ENCODE data around the gene RBMX.
"Not testable (repeated sequence)": the region's sequence is repeated elsewhere in the genome, so short reads cannot be mapped to it uniquely, and the experiment has no call there.

RBMX gene

GRCh38 chrX:136874114-136874513 is 6.4 kb downstream of the RBMX start:
- DNase-seq: not testable (repeated sequence)

- DNase-seq: not testable (repeated sequence)
These were observed 7.3 kb downstream of the RBMX start for GRCh38 chrX:136873210-136873609.

DNA sequence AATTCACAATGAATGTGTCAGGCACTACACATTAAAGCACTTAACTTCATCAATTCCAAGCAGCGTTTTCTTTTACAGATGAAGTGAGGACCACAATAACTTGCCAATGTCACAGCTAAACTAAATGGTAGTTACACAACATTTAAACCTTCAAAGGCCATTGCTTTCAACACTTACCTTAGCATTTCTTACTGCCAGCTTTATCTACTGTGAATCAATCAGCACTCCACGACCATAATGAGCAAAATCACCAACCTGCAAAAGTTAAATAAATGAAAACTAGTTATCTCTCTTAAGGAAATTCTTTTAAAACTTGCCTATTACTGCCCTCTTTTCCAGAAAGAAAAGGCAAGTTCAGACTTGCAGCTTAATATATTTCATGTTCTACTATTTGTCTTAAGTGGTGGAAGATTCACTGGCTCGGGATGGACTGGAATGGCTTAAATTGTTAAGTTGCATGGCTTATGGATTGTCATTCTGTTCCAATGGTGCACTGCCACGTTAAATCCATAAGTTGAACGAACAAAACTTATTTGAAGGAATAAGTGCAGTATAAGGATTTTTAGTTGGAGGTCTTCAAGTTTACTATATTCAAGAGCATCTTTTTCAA is 8.3 kb downstream of the RBMX start:
- DNase-seq: no peak

GRCh38 chrX:136870064-136870463 is 10.5 kb downstream of the RBMX start:
- no peak for DNase-seq

DNA sequence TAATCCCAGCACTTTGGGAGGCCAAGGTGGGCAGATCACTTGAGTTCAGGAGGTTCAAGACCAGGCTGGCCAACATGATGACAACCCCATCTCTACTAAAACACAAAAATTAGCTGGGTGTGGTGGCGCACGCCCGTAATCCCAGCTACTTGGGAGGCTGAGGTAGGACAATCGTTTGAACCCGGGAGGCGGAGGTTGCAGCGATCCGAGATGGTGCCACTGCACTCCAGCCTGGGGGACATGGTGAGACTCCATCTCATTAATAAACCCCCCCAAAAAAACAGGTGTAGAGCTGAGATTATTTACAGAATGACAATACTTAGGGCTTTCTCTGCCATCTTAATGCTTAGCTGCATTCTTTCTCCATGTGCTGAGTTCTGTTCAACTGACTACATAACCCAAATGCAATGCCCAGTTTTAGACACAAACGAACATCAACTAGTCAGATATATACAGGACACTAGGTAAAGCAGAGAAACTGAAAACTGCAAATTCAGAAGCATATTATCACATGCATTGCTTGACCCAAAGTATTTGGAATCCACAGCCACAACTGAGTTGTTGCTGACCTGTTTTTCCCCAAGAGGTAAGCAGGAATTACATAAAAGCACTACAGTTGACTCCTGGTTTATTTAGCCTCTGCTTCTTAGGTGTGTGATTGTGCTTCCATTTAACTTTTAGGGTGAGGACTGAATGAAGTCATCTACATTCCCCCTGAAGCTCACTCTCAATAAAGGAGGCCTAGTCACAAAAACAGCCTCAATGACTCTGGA is 12.1 kb downstream of the RBMX start:
- DNase-seq: no peak

DNA sequence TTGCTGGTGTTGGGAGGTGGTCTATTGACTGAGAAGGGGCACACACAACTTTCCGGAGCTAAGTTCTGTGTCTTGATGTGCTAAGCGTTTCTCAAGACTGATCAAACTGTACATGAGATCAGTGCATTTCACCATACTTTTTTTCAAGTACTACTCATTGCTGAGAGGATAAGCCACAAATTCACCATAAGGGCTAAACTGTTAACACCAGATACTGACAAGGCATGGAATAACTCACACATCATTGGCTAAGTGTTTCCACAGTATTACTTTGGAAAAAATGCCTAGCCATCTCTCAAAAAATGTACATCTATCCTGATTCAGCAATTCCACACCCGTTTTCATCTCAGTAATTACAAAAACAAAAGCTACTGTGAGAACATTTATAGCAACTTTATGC is 13.0 kb downstream of the RBMX start:
- DNase-seq: no peak

DNA sequence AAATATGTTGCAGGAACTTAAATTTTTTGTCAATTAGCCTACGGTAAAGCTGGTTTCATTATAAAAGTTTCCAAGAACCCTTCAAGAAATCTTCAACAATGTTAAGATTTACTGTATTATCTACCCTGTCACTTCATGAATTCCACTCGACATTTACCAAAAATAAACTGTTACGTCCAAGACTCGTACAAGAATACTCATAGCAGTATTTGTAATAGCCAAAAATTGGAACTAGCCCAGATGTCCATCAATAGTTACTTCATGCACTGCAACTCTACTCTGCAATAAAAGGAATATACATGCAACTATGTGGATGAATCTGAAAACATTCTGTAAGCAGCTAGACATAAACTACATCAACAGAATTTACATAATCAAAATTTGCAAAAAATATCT is 13.4 kb downstream of the RBMX start:
- DNase-seq: no peak

DNA sequence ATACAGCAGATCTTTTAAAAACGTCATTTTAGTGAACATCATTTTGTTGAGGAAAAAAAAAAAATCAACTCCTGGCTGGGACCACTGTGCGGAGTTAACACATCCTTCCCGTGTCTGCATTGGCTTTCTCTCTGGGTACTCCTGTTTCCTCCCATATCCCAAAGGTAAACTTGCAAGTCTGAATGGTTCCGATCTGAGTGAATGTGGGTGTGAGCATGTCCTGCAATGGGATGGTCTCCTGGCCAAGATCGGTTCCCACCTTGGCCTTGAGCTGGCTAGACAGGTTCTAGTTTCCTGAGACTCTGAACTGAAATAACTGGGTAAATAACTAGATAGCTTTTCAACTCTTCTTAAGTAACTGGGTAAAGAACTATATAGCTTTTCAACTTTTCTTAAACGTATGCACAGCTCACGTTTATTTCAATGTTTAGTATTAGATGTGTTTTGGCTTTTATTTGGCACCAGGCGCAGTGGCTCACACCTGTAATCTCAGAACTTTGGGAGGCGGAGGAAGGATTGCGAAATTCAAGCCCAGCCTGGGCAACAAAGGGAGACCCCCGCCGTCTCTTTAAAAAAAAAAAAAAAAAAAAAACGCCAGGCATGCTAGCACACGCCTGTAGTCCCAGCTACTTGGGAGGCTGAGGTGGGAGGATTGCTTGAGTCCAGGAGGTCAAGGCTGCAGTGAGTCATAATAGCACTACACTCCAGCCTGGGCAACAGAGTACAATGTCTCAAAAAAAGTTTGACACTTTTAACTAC is 14.0 kb downstream of the RBMX start:
- no peak for DNase-seq

DNA sequence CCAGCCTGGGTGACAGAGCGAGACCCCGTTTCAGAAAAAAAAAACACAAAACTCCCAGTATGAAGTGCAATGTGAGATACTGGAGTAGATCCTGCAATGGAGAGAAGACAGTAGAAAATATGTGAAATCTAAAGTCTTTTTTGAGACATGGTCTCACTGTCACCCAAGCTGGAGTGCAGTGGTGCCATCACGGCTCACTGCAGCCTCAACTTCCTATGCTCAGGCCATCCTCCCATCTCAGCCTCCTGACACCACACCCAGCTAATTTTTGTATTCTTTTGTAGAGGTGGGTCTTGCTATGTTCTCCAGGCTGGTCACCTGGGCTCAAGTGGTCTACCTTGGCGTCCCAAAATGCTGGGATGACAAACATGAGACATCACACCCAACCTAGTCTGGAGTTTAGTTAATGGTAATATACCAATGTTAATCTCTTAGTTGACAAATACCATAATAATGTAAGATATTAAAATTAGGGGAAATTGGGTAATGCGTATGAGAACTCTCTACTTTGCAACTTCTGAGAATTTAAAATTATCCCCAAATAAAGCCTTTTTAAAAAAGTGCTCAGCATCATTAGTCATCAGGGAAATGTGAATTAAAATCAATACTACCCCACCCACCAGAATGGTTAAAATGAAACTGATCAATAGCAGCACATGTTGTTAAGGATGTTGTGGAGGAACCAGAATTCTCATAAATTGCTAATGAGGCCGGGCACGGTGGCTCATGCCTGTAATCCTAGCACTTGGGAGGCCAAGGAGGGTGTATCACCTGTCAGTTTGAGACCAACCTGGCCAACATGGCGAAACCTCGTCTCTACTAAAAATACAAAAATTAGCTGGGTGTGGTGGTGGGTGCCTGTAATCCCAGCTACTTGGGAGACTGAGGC is 15.0 kb downstream of the RBMX start:
- DNase-seq: no peak

DNA sequence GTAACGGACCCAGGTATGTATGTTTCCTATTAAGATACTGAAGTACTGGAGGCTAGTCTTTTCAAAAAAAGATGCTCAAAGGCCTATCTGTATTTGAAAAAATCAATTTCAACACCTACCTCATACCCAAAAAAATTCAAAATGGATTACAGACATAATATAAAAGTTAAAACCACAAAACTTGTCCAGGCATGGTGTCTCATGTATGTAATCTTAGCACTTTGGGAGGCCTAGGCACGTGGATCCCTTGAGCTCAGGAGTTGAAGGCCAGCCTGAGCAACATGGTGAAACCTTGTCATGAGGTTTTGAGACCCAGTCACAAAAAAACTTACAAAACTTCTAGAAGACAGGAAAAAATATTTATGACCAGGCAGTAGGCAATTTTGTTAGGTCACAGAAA is 16.7 kb downstream of the RBMX start:
- no peak for DNase-seq

GRCh38 chrX:136862546-136862945 is 18.0 kb downstream of the RBMX start:
- DNase-seq: no peak

GRCh38 chrX:136861877-136862276 is 18.6 kb downstream of the RBMX start:
- no peak for DNase-seq

DNA sequence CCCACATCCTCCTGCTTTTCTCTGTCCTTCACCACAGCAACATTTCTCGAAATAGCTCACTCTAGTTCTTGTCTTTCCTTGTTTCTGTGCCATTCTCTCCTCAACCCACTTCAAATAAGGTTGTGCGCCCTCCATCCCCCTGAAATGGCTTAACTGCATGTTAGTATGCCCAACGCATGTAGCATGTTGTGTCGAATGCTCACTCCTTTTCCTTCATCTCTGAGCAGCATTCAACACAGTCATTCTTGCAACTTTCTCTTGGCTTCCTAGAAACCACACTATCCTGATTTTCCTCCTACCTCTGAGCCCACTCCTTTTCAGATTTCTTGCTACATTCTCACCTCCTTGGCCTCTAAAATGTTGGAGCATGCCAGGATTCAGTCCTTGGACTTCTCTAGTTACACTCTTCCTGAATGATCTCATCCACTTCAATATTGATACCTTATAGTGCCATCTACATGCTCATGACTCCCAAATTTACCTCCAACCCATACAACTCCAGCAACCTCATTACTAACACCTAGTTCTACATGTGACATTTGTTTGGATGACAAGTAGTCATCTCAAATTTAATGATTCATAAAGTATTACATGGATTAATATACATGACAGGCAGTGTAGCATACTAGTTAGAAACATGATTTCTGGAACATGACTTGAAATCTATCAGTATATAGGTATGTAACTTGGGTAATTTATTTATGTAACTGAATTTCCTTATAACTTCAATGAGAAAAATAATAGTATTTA is 22.3 kb downstream of the RBMX start:
- no peak for DNase-seq

DNA sequence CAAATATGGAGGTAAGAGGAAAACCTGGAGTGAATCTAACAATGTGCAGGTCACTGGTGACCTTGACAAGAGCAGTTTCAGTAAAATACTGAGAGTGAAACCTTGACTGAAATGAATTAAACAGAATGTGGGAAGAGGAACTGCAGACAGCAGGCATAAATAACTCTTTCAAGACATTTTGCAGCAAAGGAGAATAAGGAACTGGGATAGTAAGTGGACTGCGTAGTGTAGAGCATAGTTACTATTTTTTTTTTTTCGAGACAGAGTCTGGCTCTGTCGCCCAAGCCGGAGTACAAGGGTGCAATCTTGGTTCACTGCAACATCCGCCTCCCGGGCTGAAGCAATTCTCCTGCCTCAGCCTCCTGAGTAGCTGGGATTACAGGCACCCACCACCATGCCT is 24.0 kb downstream of the RBMX start:
- peak; percentile 48 to 71 for DNase-seq

DNA sequence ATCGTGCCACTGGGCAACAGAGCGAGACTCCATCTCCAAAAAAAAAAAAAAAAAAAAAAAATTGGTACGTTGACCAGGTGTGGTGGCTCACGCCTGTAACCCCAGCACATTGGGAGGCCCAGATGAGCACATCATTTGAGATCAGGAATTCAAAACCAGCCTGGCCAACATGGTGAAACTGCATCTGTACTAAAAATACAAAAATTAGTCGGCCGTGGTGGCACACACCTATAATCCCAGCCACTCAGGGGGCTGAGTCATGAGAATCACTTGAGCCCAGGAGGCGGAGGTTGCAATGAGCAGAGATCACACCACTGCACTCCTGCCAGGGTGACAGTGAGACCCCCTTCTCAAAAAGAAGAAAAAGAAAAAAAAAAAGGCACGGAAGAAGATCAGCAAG is 24.5 kb downstream of the RBMX start:
- no peak for DNase-seq

- DNase-seq: no peak
These were observed 29.0 kb downstream of the RBMX start for GRCh38 chrX:136851526-136851925.

DNA sequence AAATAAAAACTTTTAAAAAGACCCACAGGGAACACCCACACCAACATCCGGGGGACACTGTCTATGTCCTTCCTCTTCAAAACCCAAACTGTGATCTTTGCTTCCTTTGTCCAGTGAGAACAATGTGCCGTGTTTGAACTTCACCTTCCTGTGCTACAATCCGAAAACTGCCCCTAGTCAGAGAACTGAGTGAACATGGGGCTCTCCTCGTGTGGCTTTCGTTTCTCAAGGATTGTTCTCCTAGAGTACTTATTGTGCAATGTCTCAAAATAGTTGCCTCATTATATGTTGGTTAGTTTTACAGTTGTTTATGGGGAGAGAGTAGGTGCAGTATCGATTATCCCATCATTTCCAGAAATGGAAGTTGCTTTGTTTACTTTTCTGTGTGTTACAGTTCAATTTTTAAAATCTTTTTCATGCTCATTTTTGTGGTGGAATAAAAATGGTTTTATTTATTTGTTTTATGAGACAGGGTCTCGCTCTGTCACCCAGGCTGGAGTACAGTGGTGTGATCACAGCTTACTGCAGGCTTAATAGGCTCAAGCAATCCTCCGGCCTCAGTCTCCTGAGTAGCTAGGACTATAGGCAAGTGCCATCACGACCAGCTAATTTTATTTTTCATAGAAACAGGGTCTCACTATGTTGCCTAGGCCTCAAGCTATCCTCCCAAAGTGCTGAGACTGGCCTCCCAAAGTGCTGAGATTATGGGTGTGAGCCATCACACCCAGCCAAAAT is 29.9 kb downstream of the RBMX start:
- peak; percentile 38 to 45 for DNase-seq

GRCh38 chrX:136849395-136849794 is 31.1 kb downstream of the RBMX start:
- no peak for DNase-seq

DNA sequence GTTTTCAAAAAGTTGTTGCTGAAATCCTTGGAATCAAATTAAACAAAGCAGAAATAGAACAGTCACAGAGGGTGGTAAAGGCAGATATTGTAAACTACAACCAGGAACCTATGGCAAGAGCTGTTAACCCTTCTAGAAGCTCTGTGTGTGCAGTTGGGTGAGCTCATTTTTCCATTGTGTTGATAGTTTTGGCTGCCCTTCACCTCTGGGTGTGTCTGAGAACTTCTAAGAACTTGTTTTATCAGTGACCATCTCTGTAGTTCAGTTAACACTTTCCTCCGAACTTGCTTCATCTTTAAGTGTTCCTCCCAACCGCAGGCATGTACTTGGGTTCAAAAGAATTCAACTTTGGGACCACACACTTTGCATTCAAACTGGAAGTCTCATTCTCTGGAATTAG is 32.7 kb downstream of the RBMX start:
- no peak for DNase-seq

DNA sequence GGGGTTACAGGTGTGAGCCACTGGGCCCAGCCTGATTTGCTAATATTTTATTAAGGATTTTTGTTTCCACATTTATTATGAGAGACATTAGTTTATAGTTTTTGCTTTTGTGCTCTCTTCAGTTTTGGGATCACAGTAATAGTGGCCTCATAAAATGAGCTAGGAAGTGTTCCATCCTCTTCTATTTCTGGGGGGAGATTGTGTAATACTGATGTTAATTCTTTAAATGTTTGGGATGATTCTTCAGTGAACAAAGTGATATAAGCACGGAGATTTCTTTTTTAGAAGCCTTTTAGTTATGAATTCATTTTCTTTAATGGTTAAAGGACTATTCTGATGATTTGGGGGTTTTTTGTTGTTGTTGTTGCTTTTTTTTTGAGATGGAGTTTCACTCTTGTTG is 41.3 kb downstream of the RBMX start:
- DNase-seq: no peak

DNA sequence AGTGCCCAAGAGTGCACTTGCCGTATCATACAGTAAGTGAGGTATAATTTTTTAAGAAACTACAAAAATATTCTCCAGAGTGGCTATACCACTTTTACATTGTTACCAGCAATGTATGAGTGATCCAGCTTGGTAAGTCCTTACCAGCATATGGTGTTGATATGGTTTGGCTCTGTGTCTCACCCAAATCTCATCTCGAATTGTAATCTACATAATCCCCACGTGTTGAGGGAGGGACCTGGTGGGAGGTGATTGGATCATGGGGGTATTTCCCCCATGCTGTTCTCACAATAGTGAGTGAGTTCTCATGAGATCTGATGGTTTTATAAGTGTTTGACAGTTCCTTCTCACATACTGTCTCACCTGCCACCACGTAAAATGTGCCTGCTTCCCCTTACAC is 44.8 kb downstream of the RBMX start:
- no peak for DNase-seq

GRCh38 chrX:136829413-136829812 is 51.1 kb downstream of the RBMX start:
- peak in 1 of 2 donors; percentile 10 for DNase-seq
